DND-41 (cell line): ENCODE measurements around the gene CLEC14A.

Experiments used
- CTCF ChIP-seq: IDR thresholded peaks from 2 replicates; pipeline ENCODE4 v1.5.1; 2012; ENCODE audit warnings: borderline replicate concordance, low read length, moderate library complexity, mild to moderate bottlenecking; ENCODE audit not compliant: poor library complexity, severe bottlenecking; ENCODE audit errors: extremely low read depth
- EZH2 ChIP-seq: IDR thresholded peaks from 3 replicates; pipeline ENCODE4 v1.6.1; 2012; ENCODE audit warnings: borderline replicate concordance, low read depth, mild to moderate bottlenecking, moderate library complexity, low read length, inconsistent platforms; ENCODE audit not compliant: severe bottlenecking

- TF ChIP-seq CTCF (no peak), EZH2 (no peak)
Measured at GRCh38 chr14:38213001-38213400, 42.9 kb downstream of the CLEC14A start.
